ENCODE data around the gene RGS18. TPM values are rescaled to one million over a fixed set of nuclear protein-coding genes. Genes with fewer than 3 reads are reported as not detected.

The RGS18 gene
- total RNA-seq, 2 donors from 2014 or later: 1.8 to 6.1 TPM

DNA sequence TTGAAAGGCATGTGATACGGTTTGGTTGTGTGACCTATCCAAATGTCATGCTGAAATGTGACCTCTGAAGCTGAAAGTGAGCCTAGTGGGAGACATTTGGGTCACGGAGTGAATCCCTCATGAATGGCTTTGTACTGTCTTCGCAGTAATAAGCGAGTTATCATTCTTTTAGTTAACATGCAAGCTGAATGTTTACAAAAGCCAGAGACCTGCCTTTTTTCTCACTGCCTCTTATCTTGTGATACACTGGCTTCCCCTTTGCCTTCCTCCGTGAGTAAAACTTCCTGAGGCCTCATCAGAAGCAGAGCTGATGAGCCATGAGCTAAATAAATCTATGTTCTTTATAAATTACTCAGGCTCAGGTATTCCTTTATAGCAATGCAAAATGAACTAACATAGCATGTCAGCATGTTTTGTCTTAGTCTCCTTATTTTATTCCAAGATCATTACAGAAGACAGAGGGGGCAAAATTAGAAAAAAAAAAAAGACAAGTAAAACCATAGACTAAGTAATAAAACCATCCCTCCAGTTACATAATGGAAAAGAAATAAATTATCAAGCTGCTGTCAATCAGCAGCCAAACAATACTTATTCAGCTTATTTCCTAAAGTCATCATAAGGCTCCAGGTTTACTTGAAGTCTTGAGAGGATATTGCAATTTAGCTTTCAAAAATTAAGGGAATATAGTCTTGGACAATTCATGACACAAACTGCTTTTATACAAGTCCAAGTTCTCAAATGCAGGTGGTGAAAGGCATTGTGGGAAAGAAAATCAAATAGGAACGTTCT is 12.1 kb downstream of the RGS18 start:
- DNase-seq (ENCODE audit: low spot score): no peak
- H3K27me3 ChIP-seq (replicated peaks; ENCODE audit: insufficient read depth): no peaks in the 10 kb centered on the region
- no peaks in the 10 kb centered on the region for H3K9me3 ChIP-seq
- ATAC-seq (ENCODE audit: insufficient number of reproducible peaks, low FRiP score, low read depth): no peak
- TF ChIP-seq, protein P1, sequence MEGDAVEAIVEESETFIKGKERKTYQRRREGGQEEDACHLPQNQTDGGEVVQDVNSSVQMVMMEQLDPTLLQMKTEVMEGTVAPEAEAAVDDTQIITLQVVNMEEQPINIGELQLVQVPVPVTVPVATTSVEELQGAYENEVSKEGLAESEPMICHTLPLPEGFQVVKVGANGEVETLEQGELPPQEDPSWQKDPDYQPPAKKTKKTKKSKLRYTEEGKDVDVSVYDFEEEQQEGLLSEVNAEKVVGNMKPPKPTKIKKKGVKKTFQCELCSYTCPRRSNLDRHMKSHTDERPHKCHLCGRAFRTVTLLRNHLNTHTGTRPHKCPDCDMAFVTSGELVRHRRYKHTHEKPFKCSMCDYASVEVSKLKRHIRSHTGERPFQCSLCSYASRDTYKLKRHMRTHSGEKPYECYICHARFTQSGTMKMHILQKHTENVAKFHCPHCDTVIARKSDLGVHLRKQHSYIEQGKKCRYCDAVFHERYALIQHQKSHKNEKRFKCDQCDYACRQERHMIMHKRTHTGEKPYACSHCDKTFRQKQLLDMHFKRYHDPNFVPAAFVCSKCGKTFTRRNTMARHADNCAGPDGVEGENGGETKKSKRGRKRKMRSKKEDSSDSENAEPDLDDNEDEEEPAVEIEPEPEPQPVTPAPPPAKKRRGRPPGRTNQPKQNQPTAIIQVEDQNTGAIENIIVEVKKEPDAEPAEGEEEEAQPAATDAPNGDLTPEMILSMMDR (IDR thresholded peaks at IDR 0.05): no peak
- H3K4me3 ChIP-seq: no peak overlapping the region
- no peaks in the 10 kb centered on the region for H3K36me3 ChIP-seq
- no peak overlapping the region for H3K27ac ChIP-seq
- H3K4me1 ChIP-seq (ENCODE audit: control insufficient read depth in 1 of 2, low read depth in 2 of 2): peaks cover 0 to 4% of the 10 kb centered on the region in 2 donors

- Histone ChIP-seq H3K4me1 (ENCODE audit: control insufficient read depth in 1 of 2, low read depth in 2 of 2) (peaks cover 0 to 4% of the 10 kb centered on the region in 2 donors), H3K27ac (no peak overlapping the region), H3K4me3 (no peak overlapping the region), H3K27me3 (replicated peaks; ENCODE audit: insufficient read depth) (no peaks in the 10 kb centered on the region), H3K36me3 (no peaks in the 10 kb centered on the region), H3K9me3 (no peaks in the 10 kb centered on the region)
- no peak for ATAC-seq (ENCODE audit: insufficient number of reproducible peaks, low FRiP score, low read depth)
- DNase-seq (ENCODE audit: low spot score): no peak
- TF ChIP-seq, protein P1 (IDR thresholded peaks at IDR 0.05): no peak
Measured at GRCh38 chr1:192171123-192171522, 12.9 kb downstream of the RGS18 start.

DNA sequence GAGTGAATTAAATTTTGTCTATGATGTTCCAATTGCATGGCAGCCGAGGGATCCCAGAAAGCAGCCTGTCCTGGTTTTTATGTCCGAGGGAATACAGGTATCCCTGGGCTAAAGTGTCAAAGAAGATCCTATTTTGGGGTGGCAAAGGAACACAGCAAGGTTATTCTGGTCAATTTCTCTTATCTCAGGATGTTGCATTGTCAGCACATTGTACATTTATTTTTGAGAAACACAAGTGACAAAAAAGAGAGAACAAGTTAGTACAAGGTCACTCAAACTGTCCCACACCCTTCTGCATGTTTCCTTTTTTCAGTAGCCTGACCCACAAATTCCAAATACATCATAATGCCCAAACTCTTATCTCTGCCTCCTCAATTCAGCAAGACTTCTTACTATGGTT is 17.7 kb downstream of the RGS18 start:
- ATAC-seq (ENCODE audit: insufficient number of reproducible peaks, low FRiP score, low read depth): no peak
- Histone ChIP-seq H3K9me3 (no peaks in the 10 kb centered on the region), H3K4me1 (ENCODE audit: control insufficient read depth in 1 of 2, low read depth in 2 of 2) (no peaks in the 10 kb centered on the region), H3K27ac (no peak overlapping the region), H3K4me3 (no peak overlapping the region), H3K36me3 (no peaks in the 10 kb centered on the region), H3K27me3 (replicated peaks; ENCODE audit: insufficient read depth) (no peaks in the 10 kb centered on the region)
- no peak for DNase-seq (ENCODE audit: low spot score)
- TF ChIP-seq, protein P1 (IDR thresholded peaks at IDR 0.05): no peak

DNA sequence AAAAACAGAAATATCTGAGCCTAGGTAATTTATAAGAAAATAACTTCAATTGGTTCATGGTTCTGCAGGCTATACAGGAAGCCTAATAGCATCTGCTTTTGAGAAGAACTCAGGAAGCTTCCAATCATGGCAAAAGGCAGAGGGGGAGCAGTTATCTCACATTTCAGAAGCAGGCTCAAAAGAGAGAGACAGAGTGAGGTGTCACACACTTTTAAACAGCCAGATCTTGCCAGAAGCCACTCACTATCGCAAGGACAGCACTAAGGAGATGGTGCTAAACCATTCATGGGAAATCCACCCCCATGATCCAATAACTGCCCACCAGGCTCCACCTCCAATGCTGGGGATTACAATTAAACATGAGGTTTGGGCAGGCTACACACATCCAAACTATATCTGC is 25.5 kb downstream of the RGS18 start:
- DNase-seq (ENCODE audit: low spot score) (no peak), ATAC-seq (ENCODE audit: insufficient number of reproducible peaks, low FRiP score, low read depth) (no peak)
- Histone ChIP-seq H3K4me3 (no peak overlapping the region), H3K9me3 (no peaks in the 10 kb centered on the region), H3K27me3 (replicated peaks; ENCODE audit: insufficient read depth) (no peaks in the 10 kb centered on the region), H3K27ac (no peak overlapping the region), H3K36me3 (no peaks in the 10 kb centered on the region), H3K4me1 (ENCODE audit: control insufficient read depth in 1 of 2, low read depth in 2 of 2) (no peaks in the 10 kb centered on the region)
- TF ChIP-seq, protein P1 (IDR thresholded peaks at IDR 0.05): no peak

- ATAC-seq (ENCODE audit: insufficient number of reproducible peaks, low FRiP score, low read depth): no peak
- Histone ChIP-seq H3K4me1 (ENCODE audit: control insufficient read depth in 1 of 2, low read depth in 2 of 2) (no peaks in the 10 kb centered on the region), H3K27ac (no peak overlapping the region), H3K36me3 (no peaks in the 10 kb centered on the region), H3K27me3 (replicated peaks; ENCODE audit: insufficient read depth) (no peaks in the 10 kb centered on the region), H3K9me3 (no peaks in the 10 kb centered on the region), H3K4me3 (no peak overlapping the region)
- TF ChIP-seq, protein P1 (IDR thresholded peaks at IDR 0.05): no peak
- no peak for DNase-seq (ENCODE audit: low spot score)
Measured at GRCh38 chr1:192186197-192186596, 27.9 kb downstream of the RGS18 start.
